SK-MEL-5 (cell line): ENCODE measurements around the gene SOCS6. TPM values are rescaled to one million over a fixed set of nuclear protein-coding genes. Genes with fewer than 3 reads are reported as not detected.

Experiments
- DNase-seq: peaks from one replicate; pipeline ENCODE4 v3.0.0-alpha.2; 2016; ENCODE audit warnings: low read depth, low spot score
- in situ Hi-C: cut with HindIII; loops from 2 replicates; pipeline ENCODE4 v1.10.0; 2016; ENCODE audit warnings: low sequenced_read_pairs, high pct_unique_total_duplicates, low pct_unique_long_range_greater_than_20kb
- total RNA-seq: library from RNA; depleted of rRNA; stranded (reverse); fragments of >200 nt; shearing (Covaris generic); gene quantifications from 2 replicates; pipeline ENCODE4 v1.2.3, GENCODE V29; 2014; rRNA removed

Gene SOCS6
- total RNA-seq, 1 experiment from 2014 or later, result 29.6 TPM

GRCh38 chr18:70368903-70369302, 80.1 kb downstream of the SOCS6 start:
- no peak for DNase-seq
- in situ Hi-C loops, result no loop called here

- in situ Hi-C loops, result no loop called here
- DNase-seq, result no peak
Observed at GRCh38 chr18:70370762-70371733, 82.2 kb downstream of the SOCS6 start.

- DNase-seq, result peak; percentile 7
- in situ Hi-C loops, result no loop called here
Observed at GRCh38 chr18:70371908-70372307, 83.1 kb downstream of the SOCS6 start.

GRCh38 chr18:70372450-70373041, 83.7 kb downstream of the SOCS6 start:
- in situ Hi-C loops, result no loop called here

GRCh38 chr18:70373042-70373519, 84.2 kb downstream of the SOCS6 start:
- in situ Hi-C loops, result no loop called here
- DNase-seq, result peak; percentile 98

More at GRCh38 chr18:70372450-70373041, 83.7 kb downstream of the SOCS6 start:
- DNase-seq, result no peak

- no peak for DNase-seq
- in situ Hi-C loops, result no loop called here
Observed at GRCh38 chr18:70374154-70374553, 85.3 kb downstream of the SOCS6 start.

GRCh38 chr18:70376137-70376913, 87.5 kb downstream of the SOCS6 start:
- no peak for DNase-seq
- in situ Hi-C loops, result no loop called here

GRCh38 chr18:70376914-70377258, 88.0 kb downstream of the SOCS6 start:
- in situ Hi-C loops, result no loop called here
- no peak for DNase-seq

- in situ Hi-C loops, result no loop called here
- no peak for DNase-seq
Observed at GRCh38 chr18:70377317-70377799, 88.5 kb downstream of the SOCS6 start.

GRCh38 chr18:70377857-70378701, 89.2 kb downstream of the SOCS6 start:
- in situ Hi-C loops, result no loop called here
- DNase-seq, result no peak

Other genes with a start within 250 kb of the SOCS6 start
- 21.7 and 23.3 TPM in 2 replicates for gene RTTN, start 83.4 kb upstream of the SOCS6 start, total RNA-seq